ENCODE measurements around the gene GBX1. TPM values are rescaled to one million over a fixed set of nuclear protein-coding genes. Genes with fewer than 3 reads are reported as not detected.

Gene GBX1
- total RNA-seq, 1 experiment from 2014 or later: not detected

DNA sequence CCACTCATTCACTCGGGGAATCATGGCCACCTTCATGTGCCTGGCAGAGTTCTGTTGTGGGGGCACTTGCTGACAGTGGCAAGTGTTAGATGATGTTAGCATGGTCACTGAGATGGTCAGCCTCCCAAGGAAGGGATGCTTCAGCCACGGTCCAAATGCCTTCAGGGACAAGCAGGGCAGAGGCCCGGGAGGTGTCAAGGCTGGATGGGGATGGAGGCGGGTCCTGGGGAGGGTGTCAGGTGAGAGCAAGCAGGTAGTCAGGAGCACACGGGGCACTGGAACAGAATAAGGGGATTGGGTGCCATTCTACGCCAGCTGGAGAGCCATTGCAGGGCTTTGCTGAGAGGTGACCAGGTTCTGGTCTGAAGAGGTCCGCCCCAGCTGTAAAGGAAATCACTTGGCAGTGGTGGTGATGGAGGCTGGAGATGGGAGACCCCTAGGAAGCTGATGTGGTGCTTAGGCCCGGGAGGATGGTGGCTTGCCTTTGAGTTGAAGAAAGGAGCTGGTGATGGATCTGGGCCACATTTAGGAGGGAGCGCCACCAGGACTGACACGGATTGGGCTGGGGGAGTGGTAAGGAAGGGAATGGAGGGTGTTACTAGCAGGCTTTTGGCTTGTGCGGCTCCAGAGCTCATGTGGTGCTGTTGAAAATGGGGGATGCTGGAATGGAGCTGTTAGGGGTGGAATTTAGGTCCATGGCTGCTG is 57.1 kb downstream of the GBX1 start:
- Histone ChIP-seq H3K9me3 (ENCODE audit: low read length) (no peaks in the 10 kb centered on the region), H4K20me1 (ENCODE audit: insufficient read depth, low read depth, low read length) (no peaks in the 10 kb centered on the region), H3K4me2 (ENCODE audit: low read depth, low read length, poor library complexity, severe bottlenecking) (no peak overlapping the region)

DNA sequence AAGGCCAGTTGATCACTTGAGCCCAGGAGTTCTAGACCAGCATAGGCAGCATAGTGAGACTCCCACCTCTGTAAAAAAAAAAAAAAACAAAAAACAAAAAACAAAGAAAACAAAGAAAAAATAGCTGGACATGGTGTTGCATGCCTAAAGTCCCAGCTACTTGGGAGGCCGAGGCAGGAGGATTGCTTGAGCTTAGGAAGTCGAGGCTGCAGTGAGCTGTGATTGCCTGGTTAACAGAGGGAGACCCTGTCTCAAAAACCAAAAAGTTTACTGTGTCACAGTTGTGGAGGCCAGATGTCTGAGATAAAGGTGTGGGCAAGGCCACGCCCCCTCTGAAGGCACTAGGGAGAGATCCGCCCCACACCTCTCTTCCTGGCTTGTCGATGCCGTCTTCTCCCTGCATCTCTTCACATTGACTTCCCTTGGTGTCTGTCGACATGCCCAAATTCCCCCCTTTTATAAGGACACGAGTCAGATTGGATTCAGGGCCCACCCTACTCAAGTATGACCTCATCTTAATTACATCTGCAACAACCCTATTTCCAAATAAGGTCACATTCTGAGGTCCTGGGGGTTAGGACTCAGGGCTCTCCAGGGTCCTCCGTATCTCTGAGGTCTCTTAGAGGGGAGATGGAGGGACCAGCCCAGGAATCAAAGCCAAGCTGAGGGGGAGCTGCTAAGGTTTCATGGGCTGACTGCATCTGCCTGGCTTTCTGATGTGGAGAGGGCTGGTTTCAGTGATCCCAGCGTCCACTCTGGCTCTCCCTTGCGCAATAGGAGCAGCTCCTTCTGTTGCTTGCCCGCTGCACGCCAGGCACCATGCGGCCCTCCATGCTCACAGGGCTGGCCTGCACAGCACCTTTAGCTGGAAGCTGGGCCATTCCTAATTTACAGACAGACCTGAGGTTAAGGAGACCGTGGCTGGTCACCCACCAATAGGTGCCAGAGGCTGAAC is 58.1 kb downstream of the GBX1 start:
- no peaks in the 10 kb centered on the region for H3K4me1 ChIP-seq (ENCODE audit: low read length)
- DNase-seq: no peak
- no peaks in the 10 kb centered on the region for H3K9me2 ChIP-seq (replicated peaks; ENCODE audit: insufficient read depth, low read length)
- no peak overlapping the region for H3K27ac ChIP-seq (ENCODE audit: low read length)
- no peak overlapping the region for H3K4me3 ChIP-seq (ENCODE audit: low read length)
- H4K20me1 ChIP-seq (ENCODE audit: insufficient read depth, low read depth, low read length): no peaks in the 10 kb centered on the region
- H3K9me3 ChIP-seq (ENCODE audit: low read length): no peaks in the 10 kb centered on the region
- no peaks in the 10 kb centered on the region for H3K36me3 ChIP-seq (ENCODE audit: insufficient read depth, low read length)
- no peaks in the 10 kb centered on the region for H3K27me3 ChIP-seq (ENCODE audit: low read length)
- no peaks in the 10 kb centered on the region for H3K79me2 ChIP-seq (ENCODE audit: low read length)
- no peak overlapping the region for H3K4me2 ChIP-seq (ENCODE audit: low read depth, low read length, poor library complexity, severe bottlenecking)
- H3K9ac ChIP-seq (ENCODE audit: low read length): no peak overlapping the region
- no peak overlapping the region for H2AFZ ChIP-seq (ENCODE audit: low read length)

More for the DNA sequence above, 57.1 kb downstream of the GBX1 start:
- Histone ChIP-seq H3K9me2 (replicated peaks; ENCODE audit: insufficient read depth, low read length) (no peaks in the 10 kb centered on the region), H3K9ac (ENCODE audit: low read length) (no peak overlapping the region), H3K4me1 (ENCODE audit: low read length) (no peaks in the 10 kb centered on the region), H3K4me3 (ENCODE audit: low read length) (no peak overlapping the region), H2AFZ (ENCODE audit: low read length) (no peak overlapping the region), H3K79me2 (ENCODE audit: low read length) (no peaks in the 10 kb centered on the region), H3K27me3 (ENCODE audit: low read length) (no peaks in the 10 kb centered on the region), H3K27ac (ENCODE audit: low read length) (no peak overlapping the region), H3K36me3 (ENCODE audit: insufficient read depth, low read length) (no peaks in the 10 kb centered on the region)
- no peak for DNase-seq

DNA sequence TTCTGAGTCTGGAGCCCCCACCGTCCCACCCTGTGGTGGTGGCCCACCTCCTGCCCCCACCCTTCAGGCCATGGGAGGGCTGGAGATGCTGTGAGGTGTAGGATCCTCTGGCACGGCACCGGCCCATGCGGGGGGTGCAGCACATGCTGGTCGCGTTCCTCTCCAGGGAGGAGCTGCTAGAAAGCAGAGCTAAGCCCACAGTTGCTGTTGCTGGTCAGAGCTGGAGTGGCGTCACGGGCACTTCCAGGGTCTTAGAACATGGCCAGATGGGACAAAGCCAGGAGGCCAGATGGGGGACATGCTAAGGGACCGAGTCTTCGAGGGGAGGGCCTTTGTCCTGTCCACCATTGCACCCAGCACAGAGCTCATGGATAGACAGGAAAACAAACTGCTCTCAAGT is 59.6 kb downstream of the GBX1 start:
- H2AFZ ChIP-seq (ENCODE audit: low read length): no peak overlapping the region
- no peaks in the 10 kb centered on the region for H3K9me2 ChIP-seq (replicated peaks; ENCODE audit: insufficient read depth, low read length)
- H3K9ac ChIP-seq (ENCODE audit: low read length): no peak overlapping the region
- H3K9me3 ChIP-seq (ENCODE audit: low read length): no peaks in the 10 kb centered on the region
- no peaks in the 10 kb centered on the region for H3K36me3 ChIP-seq (ENCODE audit: insufficient read depth, low read length)
- no peaks in the 10 kb centered on the region for H3K79me2 ChIP-seq (ENCODE audit: low read length)
- H3K4me1 ChIP-seq (ENCODE audit: low read length): no peaks in the 10 kb centered on the region
- no peak overlapping the region for H3K27ac ChIP-seq (ENCODE audit: low read length)
- H3K4me2 ChIP-seq (ENCODE audit: low read depth, low read length, poor library complexity, severe bottlenecking): no peak overlapping the region
- DNase-seq: no peak
- no peaks in the 10 kb centered on the region for H3K27me3 ChIP-seq (ENCODE audit: low read length)
- H4K20me1 ChIP-seq (ENCODE audit: insufficient read depth, low read depth, low read length): no peaks in the 10 kb centered on the region
- H3K4me3 ChIP-seq (ENCODE audit: low read length): no peak overlapping the region

DNA sequence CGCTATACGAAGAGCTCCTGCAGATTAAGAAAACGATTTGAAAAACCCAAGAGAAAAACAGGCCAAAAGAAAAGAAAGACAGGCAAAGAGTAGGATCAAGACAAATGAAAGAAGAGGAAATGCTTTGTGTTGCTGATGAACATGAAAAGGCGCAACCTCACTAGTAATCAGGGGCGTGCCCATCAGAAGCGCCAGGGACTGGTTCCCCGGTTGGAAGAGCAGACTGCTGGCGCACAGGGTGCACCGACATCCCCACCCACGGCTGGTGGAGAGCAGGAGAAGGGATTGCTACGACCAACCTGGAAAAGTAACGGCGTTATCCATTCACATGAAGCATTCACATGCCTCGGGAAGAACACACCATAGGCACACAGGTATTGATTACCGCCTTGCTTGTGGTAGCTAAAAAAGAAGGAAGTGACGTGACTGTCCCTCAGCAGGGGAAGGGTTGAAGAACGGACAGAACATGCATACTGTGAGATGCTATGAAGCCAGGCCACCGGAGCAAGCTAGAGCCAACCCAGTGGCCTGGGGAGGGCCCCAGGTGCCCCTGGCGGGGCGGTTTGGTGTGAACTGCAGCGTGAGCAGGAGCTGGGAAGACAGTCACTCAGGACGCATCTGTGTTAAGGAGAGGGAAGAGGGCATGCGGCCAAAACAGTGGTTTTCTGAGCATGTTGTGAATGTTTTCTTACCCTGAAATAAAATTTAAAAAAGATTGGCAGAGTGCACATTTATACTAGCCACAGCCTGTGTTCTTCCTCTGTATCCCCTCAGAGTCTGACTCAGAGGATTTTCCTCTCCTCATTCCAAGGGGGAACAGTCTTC is 62.9 kb downstream of the GBX1 start:
- no peaks in the 10 kb centered on the region for H3K9me3 ChIP-seq (ENCODE audit: low read length)
- no peak overlapping the region for H3K4me3 ChIP-seq (ENCODE audit: low read length)
- no peaks in the 10 kb centered on the region for H3K79me2 ChIP-seq (ENCODE audit: low read length)
- DNase-seq: no peak
- H3K9ac ChIP-seq (ENCODE audit: low read length): no peak overlapping the region
- H3K4me1 ChIP-seq (ENCODE audit: low read length): no peaks in the 10 kb centered on the region
- H3K9me2 ChIP-seq (replicated peaks; ENCODE audit: insufficient read depth, low read length): no peaks in the 10 kb centered on the region
- H3K4me2 ChIP-seq (ENCODE audit: low read depth, low read length, poor library complexity, severe bottlenecking): no peak overlapping the region
- no peak overlapping the region for H2AFZ ChIP-seq (ENCODE audit: low read length)
- no peaks in the 10 kb centered on the region for H3K36me3 ChIP-seq (ENCODE audit: insufficient read depth, low read length)
- H3K27me3 ChIP-seq (ENCODE audit: low read length): no peaks in the 10 kb centered on the region
- H3K27ac ChIP-seq (ENCODE audit: low read length): no peak overlapping the region
- H4K20me1 ChIP-seq (ENCODE audit: insufficient read depth, low read depth, low read length): no peaks in the 10 kb centered on the region

DNA sequence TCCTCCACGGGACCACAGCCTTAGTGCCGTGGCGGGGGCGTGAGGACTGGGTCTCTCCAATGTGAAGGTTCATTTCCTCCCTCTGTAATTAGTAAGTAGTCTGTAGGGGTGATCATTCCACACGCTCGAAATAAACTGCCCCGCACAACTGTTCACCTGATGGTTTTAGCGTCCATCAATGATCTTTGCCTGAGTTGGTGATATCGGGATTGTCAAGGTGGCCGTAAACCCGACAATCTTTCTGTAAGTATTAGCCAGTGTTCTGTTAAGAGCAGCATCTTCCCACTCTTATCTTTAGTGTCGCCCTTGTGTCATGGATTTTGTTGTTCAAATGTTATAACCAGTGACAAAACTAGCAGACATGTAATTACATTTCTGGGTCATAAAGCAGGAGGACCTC is 63.5 kb downstream of the GBX1 start:
- Histone ChIP-seq H3K4me2 (ENCODE audit: low read depth, low read length, poor library complexity, severe bottlenecking) (no peak overlapping the region), H3K27ac (ENCODE audit: low read length) (no peak overlapping the region), H3K9me3 (ENCODE audit: low read length) (no peaks in the 10 kb centered on the region), H3K4me3 (ENCODE audit: low read length) (no peak overlapping the region), H3K9ac (ENCODE audit: low read length) (no peak overlapping the region), H3K36me3 (ENCODE audit: insufficient read depth, low read length) (no peaks in the 10 kb centered on the region), H2AFZ (ENCODE audit: low read length) (no peak overlapping the region), H4K20me1 (ENCODE audit: insufficient read depth, low read depth, low read length) (no peaks in the 10 kb centered on the region), H3K9me2 (replicated peaks; ENCODE audit: insufficient read depth, low read length) (no peaks in the 10 kb centered on the region), H3K4me1 (ENCODE audit: low read length) (no peaks in the 10 kb centered on the region), H3K79me2 (ENCODE audit: low read length) (no peaks in the 10 kb centered on the region), H3K27me3 (ENCODE audit: low read length) (no peaks in the 10 kb centered on the region)
- DNase-seq: no peak

DNA sequence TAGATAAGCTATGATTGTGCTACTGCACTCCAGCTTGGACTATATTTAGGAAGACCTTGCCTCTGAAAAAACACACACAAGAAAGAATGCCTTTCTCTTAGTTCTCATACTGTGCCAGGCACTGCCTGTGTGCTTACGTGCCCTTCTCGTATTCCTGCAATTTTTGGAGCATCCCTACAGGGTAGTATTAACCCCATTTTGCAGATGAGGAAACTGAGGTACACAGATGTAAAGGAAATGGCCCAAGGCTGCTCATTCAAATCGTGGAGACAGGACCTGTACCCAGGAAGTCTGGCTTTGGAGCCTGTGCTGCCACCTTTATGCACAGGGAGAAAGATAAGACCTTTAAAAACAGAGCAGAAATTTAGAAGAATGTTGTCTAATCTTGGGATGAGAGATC is 64.5 kb downstream of the GBX1 start:
- no peaks in the 10 kb centered on the region for H3K9me2 ChIP-seq (replicated peaks; ENCODE audit: insufficient read depth, low read length)
- H3K79me2 ChIP-seq (ENCODE audit: low read length): no peaks in the 10 kb centered on the region
- H3K4me2 ChIP-seq (ENCODE audit: low read depth, low read length, poor library complexity, severe bottlenecking): no peak overlapping the region
- H3K27me3 ChIP-seq (ENCODE audit: low read length): no peaks in the 10 kb centered on the region
- DNase-seq: no peak
- H2AFZ ChIP-seq (ENCODE audit: low read length): no peak overlapping the region
- H3K27ac ChIP-seq (ENCODE audit: low read length): no peak overlapping the region
- no peak overlapping the region for H3K4me3 ChIP-seq (ENCODE audit: low read length)
- no peaks in the 10 kb centered on the region for H4K20me1 ChIP-seq (ENCODE audit: insufficient read depth, low read depth, low read length)
- H3K4me1 ChIP-seq (ENCODE audit: low read length): no peaks in the 10 kb centered on the region
- H3K9me3 ChIP-seq (ENCODE audit: low read length): no peaks in the 10 kb centered on the region
- H3K36me3 ChIP-seq (ENCODE audit: insufficient read depth, low read length): no peaks in the 10 kb centered on the region
- no peak overlapping the region for H3K9ac ChIP-seq (ENCODE audit: low read length)

DNA sequence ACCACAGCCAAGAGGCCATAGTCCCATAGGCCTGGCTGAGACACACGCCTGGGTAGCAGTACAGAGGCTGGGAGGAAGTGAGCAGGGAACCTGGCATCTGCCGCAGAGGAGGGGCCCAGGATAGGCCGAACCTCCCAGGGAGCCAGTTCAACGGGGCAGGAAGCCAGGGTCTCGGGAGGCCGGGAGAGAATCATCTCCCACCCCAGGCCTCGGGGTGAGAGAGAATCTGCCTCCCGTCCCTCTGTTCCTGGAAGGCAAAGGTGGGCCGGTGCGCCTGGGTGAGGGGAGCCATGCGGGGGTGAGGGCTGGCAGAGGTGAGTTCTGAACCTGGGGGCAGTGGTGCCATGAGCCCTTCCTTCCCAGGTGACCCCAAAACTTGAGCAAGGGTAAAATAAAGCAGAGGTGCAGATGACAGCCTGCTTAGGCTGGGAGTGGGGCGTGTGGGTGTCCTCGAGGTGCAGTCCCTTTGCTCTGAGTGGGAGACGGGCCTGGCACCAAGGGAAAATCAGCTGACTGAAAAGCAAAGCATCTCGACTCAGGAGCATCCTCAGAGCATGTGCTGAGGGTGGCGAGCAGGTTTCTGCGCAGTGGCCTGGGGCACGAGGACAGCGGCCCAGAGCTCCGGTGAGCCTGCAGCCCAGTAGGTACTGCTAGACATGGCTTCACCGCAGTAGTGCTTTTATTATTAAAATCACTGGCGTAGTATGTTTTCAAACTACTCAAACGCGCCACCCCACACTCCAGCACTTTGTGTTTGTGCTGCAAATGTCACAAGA is 65.7 kb downstream of the GBX1 start:
- H2AFZ ChIP-seq (ENCODE audit: low read length): no peak overlapping the region
- H3K4me2 ChIP-seq (ENCODE audit: low read depth, low read length, poor library complexity, severe bottlenecking): no peak overlapping the region
- DNase-seq: no peak
- no peaks in the 10 kb centered on the region for H3K9me2 ChIP-seq (replicated peaks; ENCODE audit: insufficient read depth, low read length)
- H3K4me1 ChIP-seq (ENCODE audit: low read length): no peaks in the 10 kb centered on the region
- no peak overlapping the region for H3K27ac ChIP-seq (ENCODE audit: low read length)
- no peaks in the 10 kb centered on the region for H3K79me2 ChIP-seq (ENCODE audit: low read length)
- no peaks in the 10 kb centered on the region for H3K36me3 ChIP-seq (ENCODE audit: insufficient read depth, low read length)
- H4K20me1 ChIP-seq (ENCODE audit: insufficient read depth, low read depth, low read length): no peaks in the 10 kb centered on the region
- H3K27me3 ChIP-seq (ENCODE audit: low read length): no peaks in the 10 kb centered on the region
- H3K4me3 ChIP-seq (ENCODE audit: low read length): no peak overlapping the region
- no peak overlapping the region for H3K9ac ChIP-seq (ENCODE audit: low read length)
- H3K9me3 ChIP-seq (ENCODE audit: low read length): no peaks in the 10 kb centered on the region

Data from Karpas-422 (cell line).